ENCODE data around the gene QPRT. TPM values are rescaled to one million over a fixed set of nuclear protein-coding genes. Genes with fewer than 3 reads are reported as not detected.

QPRT gene
- total and polyA plus RNA-seq, 2 of the 13 experiments (the other 11 are each of a cell fraction or from before 2014, with no cell fraction given) = 130 to 218 TPM

- TF ChIP-seq, protein P1, sequence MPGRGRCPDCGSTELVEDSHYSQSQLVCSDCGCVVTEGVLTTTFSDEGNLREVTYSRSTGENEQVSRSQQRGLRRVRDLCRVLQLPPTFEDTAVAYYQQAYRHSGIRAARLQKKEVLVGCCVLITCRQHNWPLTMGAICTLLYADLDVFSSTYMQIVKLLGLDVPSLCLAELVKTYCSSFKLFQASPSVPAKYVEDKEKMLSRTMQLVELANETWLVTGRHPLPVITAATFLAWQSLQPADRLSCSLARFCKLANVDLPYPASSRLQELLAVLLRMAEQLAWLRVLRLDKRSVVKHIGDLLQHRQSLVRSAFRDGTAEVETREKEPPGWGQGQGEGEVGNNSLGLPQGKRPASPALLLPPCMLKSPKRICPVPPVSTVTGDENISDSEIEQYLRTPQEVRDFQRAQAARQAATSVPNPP (CRISPR knock-in tag; IDR thresholded peaks at IDR 0.05) = peak; percentile 71; the same call in 1 of the 2 replicates
- TF ChIP-seq, protein P2, sequence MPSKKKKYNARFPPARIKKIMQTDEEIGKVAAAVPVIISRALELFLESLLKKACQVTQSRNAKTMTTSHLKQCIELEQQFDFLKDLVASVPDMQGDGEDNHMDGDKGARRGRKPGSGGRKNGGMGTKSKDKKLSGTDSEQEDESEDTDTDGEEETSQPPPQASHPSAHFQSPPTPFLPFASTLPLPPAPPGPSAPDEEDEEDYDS (CRISPR knock-in tag; IDR thresholded peaks at IDR 0.05) = peak; percentile 38; the same call in 1 of the 2 replicates
- TF ChIP-seq CHD2 (IDR thresholded peaks at IDR 0.05; ENCODE audit: low read depth, low read length) (peak; percentile 60; the same call in 1 of the 2 replicates), PHF8 (CRISPR knock-in tag; IDR thresholded peaks at IDR 0.05) (peak; percentile 58; the same call in 1 of the 2 replicates), EEA1 (CRISPR knock-in tag; IDR thresholded peaks at IDR 0.05; ENCODE audit: borderline replicate concordance) (peak; percentile 6; the same call in 1 of the 2 replicates), MIER2 (CRISPR knock-in tag; IDR thresholded peaks at IDR 0.05) (no peak), ADNP (CRISPR knock-in tag; IDR thresholded peaks at IDR 0.05) (0 out of 2 replicates have a peak, but pooled peaks have one; percentile 12), GLI4 (CRISPR knock-in tag; IDR thresholded peaks at IDR 0.05; ENCODE audit: borderline replicate concordance) (peak; percentile 94), ZNF784 (CRISPR knock-in tag; IDR thresholded peaks at IDR 0.05; ENCODE audit: borderline replicate concordance) (0 out of 2 replicates have a peak, but pooled peaks have one; percentile 4), ZBTB20 (CRISPR knock-in tag; IDR thresholded peaks at IDR 0.05; ENCODE audit: borderline replicate concordance, low read depth) (0 out of 2 replicates have a peak, but pooled peaks have one; percentile 3), ZNF839 (CRISPR knock-in tag; IDR thresholded peaks at IDR 0.05; ENCODE audit: borderline replicate concordance) (no peak; the same call in 1 of the 2 replicates), ZNF572 (CRISPR knock-in tag; IDR thresholded peaks at IDR 0.05) (peak; percentile 28; the same call in 1 of the 2 replicates), ZNF557 (CRISPR knock-in tag; IDR thresholded peaks at IDR 0.05) (0 out of 2 replicates have a peak, but pooled peaks have one; percentile 46), POLR2A (IDR thresholded peaks at IDR 0.05; ENCODE audit: insufficient read depth in 1 of 2, low read depth in 2 of 2, low read length in 2 of 2) (peak; percentile 89 to 95), ZNF331 (CRISPR knock-in tag; IDR thresholded peaks at IDR 0.05) (no peak), ETV6 (CRISPR knock-in tag; conservative IDR thresholded peaks at IDR 0.05) (peak; percentile 58; the same call in 1 of the 2 replicates), ZNF121 (CRISPR knock-in tag; IDR thresholded peaks at IDR 0.05) (no peak), AHR (CRISPR knock-in tag; IDR thresholded peaks at IDR 0.05) (0 out of 2 replicates have a peak, but pooled peaks have one; percentile 60), PBX3 (CRISPR knock-in tag; IDR thresholded peaks at IDR 0.05; ENCODE audit: borderline replicate concordance) (peak; percentile 44; the same call in 1 of the 2 replicates), TMF1 (CRISPR knock-in tag; IDR thresholded peaks at IDR 0.05; ENCODE audit: low read depth) (peak; percentile 63; the same call in 1 of the 2 replicates)
- TF ChIP-seq, protein P3, sequence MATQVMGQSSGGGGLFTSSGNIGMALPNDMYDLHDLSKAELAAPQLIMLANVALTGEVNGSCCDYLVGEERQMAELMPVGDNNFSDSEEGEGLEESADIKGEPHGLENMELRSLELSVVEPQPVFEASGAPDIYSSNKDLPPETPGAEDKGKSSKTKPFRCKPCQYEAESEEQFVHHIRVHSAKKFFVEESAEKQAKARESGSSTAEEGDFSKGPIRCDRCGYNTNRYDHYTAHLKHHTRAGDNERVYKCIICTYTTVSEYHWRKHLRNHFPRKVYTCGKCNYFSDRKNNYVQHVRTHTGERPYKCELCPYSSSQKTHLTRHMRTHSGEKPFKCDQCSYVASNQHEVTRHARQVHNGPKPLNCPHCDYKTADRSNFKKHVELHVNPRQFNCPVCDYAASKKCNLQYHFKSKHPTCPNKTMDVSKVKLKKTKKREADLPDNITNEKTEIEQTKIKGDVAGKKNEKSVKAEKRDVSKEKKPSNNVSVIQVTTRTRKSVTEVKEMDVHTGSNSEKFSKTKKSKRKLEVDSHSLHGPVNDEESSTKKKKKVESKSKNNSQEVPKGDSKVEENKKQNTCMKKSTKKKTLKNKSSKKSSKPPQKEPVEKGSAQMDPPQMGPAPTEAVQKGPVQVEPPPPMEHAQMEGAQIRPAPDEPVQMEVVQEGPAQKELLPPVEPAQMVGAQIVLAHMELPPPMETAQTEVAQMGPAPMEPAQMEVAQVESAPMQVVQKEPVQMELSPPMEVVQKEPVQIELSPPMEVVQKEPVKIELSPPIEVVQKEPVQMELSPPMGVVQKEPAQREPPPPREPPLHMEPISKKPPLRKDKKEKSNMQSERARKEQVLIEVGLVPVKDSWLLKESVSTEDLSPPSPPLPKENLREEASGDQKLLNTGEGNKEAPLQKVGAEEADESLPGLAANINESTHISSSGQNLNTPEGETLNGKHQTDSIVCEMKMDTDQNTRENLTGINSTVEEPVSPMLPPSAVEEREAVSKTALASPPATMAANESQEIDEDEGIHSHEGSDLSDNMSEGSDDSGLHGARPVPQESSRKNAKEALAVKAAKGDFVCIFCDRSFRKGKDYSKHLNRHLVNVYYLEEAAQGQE (IDR thresholded peaks at IDR 0.05; ENCODE audit: borderline replicate concordance in 1 of 2, low read depth in 1 of 2, low read length in 2 of 2) = peak in 1 of 2 experiments; percentile 20; a peak in 1 of 4 replicates
- TF ChIP-seq, protein P4, sequence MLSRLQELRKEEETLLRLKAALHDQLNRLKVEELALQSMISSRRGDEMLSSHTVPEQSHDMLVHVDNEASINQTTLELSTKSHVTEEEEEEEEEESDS (CRISPR knock-in tag; IDR thresholded peaks at IDR 0.05; ENCODE audit: borderline replicate concordance) = peak; percentile 83; the same call in 1 of the 2 replicates
Observed at GRCh38 chr16:29678691-29679267, at the start of gene QPRT (continued).
